GM12878 (cell line): ENCODE results near the gene PCNX4. TPM values are rescaled to one million over a fixed set of nuclear protein-coding genes. Genes with fewer than 3 reads are reported as not detected.

Source experiments
- ATAC-seq: fragments of 200-7000 bp; cut with Tn5 transposase; 3 replicates; pipeline ENCODE4 v1.9.1; 2020; ENCODE audit warnings: mild to moderate bottlenecking, moderate library complexity
- BruUV-seq: library from RNA; stranded (reverse); fragments of 400-500 nt; replicated peaks from 2 replicates; lab custom pipeline; 2021; lab: Mats Ljungman, UMichigan
- CTCF ChIA-PET: fragments of 300-600 bp; sonication (Branson Sonifier 250); formaldehyde crosslinking; extraction: SDS; loops from one replicate; lab custom pipeline; 2021; ENCODE audit warnings: inconsistent platforms; lab: Yijun Ruan, JAX
- POLR2A ChIA-PET: fragments of 350-600 bp; formaldehyde crosslinking; extraction: SDS; loops from one replicate; lab custom pipeline; 2021; ENCODE audit warnings: inconsistent platforms; lab: Charles Lee
- RAD21 ChIA-PET: fragments of 300-600 bp; sonication (Branson Sonifier 250); formaldehyde crosslinking; loops from one replicate; lab custom pipeline; 2023; ENCODE audit warnings: antibody characterized with exemption; ENCODE audit not compliant: unreplicated experiment; lab: Charles Lee
- SMC1A ChIA-PET: fragments of 300-600 bp; sonication (Branson Sonifier 250); formaldehyde crosslinking; loops from one replicate; lab custom pipeline; 2023; ENCODE audit not compliant: unreplicated experiment, uncharacterized antibody; lab: Charles Lee
- DNase-seq: peaks from one replicate; pipeline ENCODE4 v3.0.0-alpha.2; 2011; ENCODE audit warnings: low read depth, low spot score
- FAIRE-seq: peaks from 3 replicates; lab custom pipeline; 2011; peaks lifted over from hg19 to GRCh38; lab: Jason Lieb, UNC
- H2AFZ ChIP-seq: 2 replicates; pipeline ENCODE4 v1.6.0; 2011; ENCODE audit warnings: low read depth, low read length, control low read depth; ENCODE audit not compliant: control insufficient read depth
- H3K27ac ChIP-seq: 2 replicates; pipeline ENCODE4 v1.5.1; 2011; ENCODE audit warnings: control low read depth; ENCODE audit not compliant: control insufficient read depth, insufficient read depth
- H3K27me3 ChIP-seq, 2 experiments: replicated peaks in 1 of 2; 2 replicates each; pipeline versions ENCODE4 v1.6.0 to v1.6.1; 2011; ENCODE audit warnings: low read length in 1 of 2; ENCODE audit not compliant: control insufficient read depth in 2 of 2, insufficient read depth in 2 of 2
- H3K36me3 ChIP-seq, 2 experiments: 2 replicates each; pipeline ENCODE4 v1.5.1; 2011; ENCODE audit warnings: low read length in 1 of 2; ENCODE audit not compliant: control insufficient read depth in 2 of 2, insufficient read depth in 2 of 2
- H3K4me1 ChIP-seq: 2 replicates; pipeline ENCODE4 v1.6.1; 2011; ENCODE audit warnings: mild to moderate bottlenecking, low read length, moderate library complexity, mixed read lengths; ENCODE audit not compliant: control insufficient read depth, insufficient read depth
- H3K4me2 ChIP-seq: 2 replicates; pipeline ENCODE4 v1.6.0; 2011; ENCODE audit warnings: control low read depth; ENCODE audit not compliant: control insufficient read depth, insufficient read depth
- H3K4me3 ChIP-seq: fragments of 200-600 bp; sonication (generic); 2 replicates; pipeline ENCODE4 v1.5.1; 2016
- H3K79me2 ChIP-seq: 2 replicates; pipeline ENCODE4 v1.6.0; 2011; ENCODE audit warnings: low read length; ENCODE audit not compliant: control insufficient read depth, insufficient read depth
- H3K9ac ChIP-seq: 2 replicates; pipeline ENCODE4 v1.8.0; 2011; ENCODE audit warnings: low read length, control low read depth, mixed read lengths; ENCODE audit not compliant: control insufficient read depth, insufficient read depth
- H3K9me3 ChIP-seq: replicated peaks from 3 replicates; pipeline ENCODE4 v1.5.1; 2011; ENCODE audit warnings: mild to moderate bottlenecking, low read length; ENCODE audit not compliant: control insufficient read depth, insufficient read depth
- H4K20me1 ChIP-seq: 2 replicates; pipeline ENCODE4 v1.6.0; 2011; ENCODE audit not compliant: control insufficient read depth, insufficient read depth
- DPF2 ChIP-seq: fragments of 450-650 bp; IDR thresholded peaks from 2 replicates; pipeline ENCODE4 v1.6.1; 2017; ENCODE audit warnings: mild to moderate bottlenecking
- E2F8 ChIP-seq: fragments of 450-650 bp; IDR thresholded peaks from 2 replicates; pipeline ENCODE4 v1.6.1; 2018; ENCODE audit warnings: mild to moderate bottlenecking, low read depth, moderate library complexity; ENCODE audit not compliant: partially characterized antibody
- EZH2 ChIP-seq: IDR thresholded peaks from 2 replicates; pipeline ENCODE4 v1.6.1; 2012; ENCODE audit warnings: low read depth, mild to moderate bottlenecking, control low read depth, inconsistent platforms, low read length, borderline replicate concordance; ENCODE audit not compliant: control insufficient read depth
- FOXK2 ChIP-seq: fragments of 450-650 bp; IDR thresholded peaks from 2 replicates; pipeline ENCODE4 v1.6.1; 2017; ENCODE audit warnings: mild to moderate bottlenecking, moderate library complexity
- HDAC2 ChIP-seq: fragments of 200-600 bp; sonication (generic); IDR thresholded peaks from 2 replicates; pipeline ENCODE4 v1.6.1; 2017
- MYB ChIP-seq: fragments of 150-350 bp; IDR thresholded peaks from 2 replicates; pipeline ENCODE4 v1.6.1; 2014; ENCODE audit warnings: mild to moderate bottlenecking, low read depth, low read length, borderline replicate concordance
- PRDM15 ChIP-seq: fragments of 450-650 bp; formaldehyde crosslinking; IDR thresholded peaks from 2 replicates; pipeline ENCODE4 v1.4.0; 2020; ENCODE audit warnings: mild to moderate bottlenecking, moderate library complexity
- SIN3A ChIP-seq: IDR thresholded peaks from 2 replicates; pipeline ENCODE4 v1.6.1; 2012; ENCODE audit warnings: low read depth, low read length, improper control_type of control experiment
- SMAD5 ChIP-seq: IDR thresholded peaks from 2 replicates; pipeline ENCODE4 v1.6.1; 2016; ENCODE audit warnings: antibody characterized with exemption, low read depth
- STAT1 ChIP-seq: fragments of 450-650 bp; conservative IDR thresholded peaks from 2 replicates; pipeline ENCODE4 v1.6.1; 2014; ENCODE audit warnings: antibody characterized with exemption, mild to moderate bottlenecking
- SUZ12 ChIP-seq: fragments of 200-600 bp; sonication (generic); IDR thresholded peaks from one replicate; pipeline ENCODE4 v1.6.1; 2018; ENCODE audit warnings: antibody characterized with exemption, mild to moderate bottlenecking; ENCODE audit not compliant: unreplicated experiment
- WRNIP1 ChIP-seq: IDR thresholded peaks from 2 replicates; pipeline ENCODE4 v1.6.1; 2011; ENCODE audit warnings: low read depth, low read length, improper control_type of control experiment, borderline replicate concordance
- ZNF207 ChIP-seq: fragments of 450-650 bp; IDR thresholded peaks from 2 replicates; pipeline ENCODE4 v1.6.1; 2014; ENCODE audit warnings: antibody characterized with exemption, mild to moderate bottlenecking, borderline replicate concordance
- WGBS: methylation state at CpG from one replicate; pipeline ENCODE4 v1.1.6; 2016; ENCODE audit warnings: low lambda C conversion rate; ENCODE audit not compliant: insufficient replicate concordance, insufficient coverage; ENCODE audit errors: missing lambda C conversion rate; 5-methylcytosine and 5-hydroxymethylcytosine counted together
- in situ Hi-C: fragments of 300-500 bp; cut with MboI; formaldehyde crosslinking; loops from 9 replicates; pipeline ENCODE4 v1.14.3; 2018; ENCODE audit warnings: mixed read lengths
- intact Hi-C: fragments of 100-400 bp; cut with micrococcal nuclease; formaldehyde crosslinking; loops from one replicate; pipeline ENCODE4 v1.14.2; 2022; ENCODE audit not compliant: unreplicated experiment
- polyA plus RNA-seq, 11 experiments: library from polyadenylated mRNA; depleted of rRNA in 4 of 11; unstranded in 6 of 11; stranded (reverse) in 5 of 11; fragments of >200 nt; fragmentation: Nextera tagmentation in 4 of 11; fragmentation: Illumina TruSeq in 1 of 11; extraction: Ambion mirVana in 4 of 11; extraction: Trizol in 1 of 11; gene quantifications; 1 replicate in 1 of 11; 2 replicates in 10 of 11; pipeline versions ENCODE4 v1.2.1 to v1.2.3, GENCODE V29; 2011 to 2016; ENCODE audit warnings: inconsistent platforms in 2 of 11, missing spikeins in 2 of 11, low read depth in 1 of 11
- total RNA-seq, 4 experiments: library from RNA; depleted of rRNA in 3 of 4; stranded (reverse); fragments of >200 nt in 3 of 4; fragmentation: Illumina TruSeq in 1 of 4; extraction: Trizol in 1 of 4; gene quantifications; 2 replicates each; pipeline versions ENCODE4 v1.2.1 to v1.2.3, GENCODE V29; 2013 to 2021

Gene PCNX4
- total and polyA plus RNA-seq, 10 of the 15 experiments (the other 5 are each of a cell fraction or from before 2014, with no cell fraction given), result 13.8 to 56.6 (median 39.4) TPM

- FAIRE-seq (no peak), ATAC-seq (no peak), DNase-seq (no peak)
- H3K27me3 ChIP-seq, result no peaks in the 10 kb centered on the region
- H3K79me2 ChIP-seq, result no peaks in the 10 kb centered on the region; the same call in 1 of the 2 replicates
- H3K4me1 ChIP-seq, result peaks cover 5% of the 10 kb centered on the region; the same call in 1 of the 2 replicates
- H3K9me3 ChIP-seq, result no peaks in the 10 kb centered on the region
- ChIA-PET SMC1A (interaction anchor here (0.7 kb wide), 1 partner anchor 28 kb away, joined by 3 read pairs; no protein-coding TSS in a partner anchor), CTCF (interaction anchor here (0.7 to 1.4 kb wide), 3 partner anchors 26 to 89 kb away, joined by 3 to 6 read pairs (median 4); no protein-coding TSS in a partner anchor), POLR2A (no interaction called here), RAD21 (no interaction called here)
- H3K9ac ChIP-seq, result no peak overlapping the region
- H4K20me1 ChIP-seq, result no peaks in the 10 kb centered on the region
- no peak overlapping the region for H2AFZ ChIP-seq
- no TSS peak for BruUV-seq
- TF ChIP-seq DPF2 (no peak), FOXK2 (no peak), SIN3A (no peak), SMAD5 (no peak), WRNIP1 (no peak), EZH2 (no peak), MYB (no peak), SUZ12 (no peak), PRDM15 (no peak), ZNF207 (no peak), E2F8 (no peak), STAT1 (no peak), HDAC2 (no peak)
- WGBS, result 90% methylated on average over 3 of the region's 3 CpGs
- peaks cover 0 to 12% of the 10 kb centered on the region in 2 experiments; a peak in 3 of 4 replicates for H3K36me3 ChIP-seq
- H3K4me3 ChIP-seq, result no peak overlapping the region
- in situ Hi-C loops (loop anchor here (25.0 kb wide), 1 partner anchor 667 kb away; the partner anchor contains the start of genes JKAMP and L3HYPDH), intact Hi-C loops (no loop called here)
- no peak overlapping the region for H3K4me2 ChIP-seq
- no peak overlapping the region for H3K27ac ChIP-seq
Measured at GRCh38 chr14:60153991-60154390, 62.3 kb downstream of the PCNX4 start.
